ENCODE measurements around the gene HSPA12B. TPM values are rescaled to one million over a fixed set of nuclear protein-coding genes. Genes with fewer than 3 reads are reported as not detected.

The HSPA12B gene
- total and polyA plus RNA-seq, 2 of the 4 experiments (the other 2 are of a cell fraction) = not detected

DNA sequence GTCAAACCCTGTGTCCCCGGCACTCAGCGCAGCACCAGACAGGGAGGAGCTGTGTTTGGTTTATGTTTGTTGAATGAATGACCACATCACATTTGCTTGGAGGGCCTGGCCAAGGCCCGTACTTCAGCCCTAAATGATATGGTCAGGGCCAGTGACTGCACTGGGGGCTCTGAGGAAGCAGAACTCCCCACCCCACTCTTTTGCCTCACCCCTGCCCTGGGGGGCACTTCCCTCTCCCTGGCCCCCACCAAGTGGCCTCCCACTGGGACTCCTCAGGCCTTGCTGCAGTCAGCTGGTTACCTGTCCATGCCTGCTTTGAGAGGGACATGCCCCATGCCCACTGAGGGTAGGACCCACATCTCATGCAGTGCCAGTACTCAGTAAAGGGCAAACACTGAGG, 32.2 kb downstream of the HSPA12B start (continued):
- TF ChIP-seq, protein P1, sequence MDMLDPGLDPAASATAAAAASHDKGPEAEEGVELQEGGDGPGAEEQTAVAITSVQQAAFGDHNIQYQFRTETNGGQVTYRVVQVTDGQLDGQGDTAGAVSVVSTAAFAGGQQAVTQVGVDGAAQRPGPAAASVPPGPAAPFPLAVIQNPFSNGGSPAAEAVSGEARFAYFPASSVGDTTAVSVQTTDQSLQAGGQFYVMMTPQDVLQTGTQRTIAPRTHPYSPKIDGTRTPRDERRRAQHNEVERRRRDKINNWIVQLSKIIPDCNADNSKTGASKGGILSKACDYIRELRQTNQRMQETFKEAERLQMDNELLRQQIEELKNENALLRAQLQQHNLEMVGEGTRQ (IDR thresholded peaks at IDR 0.05; ENCODE audit: low read depth, low read length) = no peak
- TF ChIP-seq RAD21 (IDR thresholded peaks at IDR 0.05; ENCODE audit: low read length) (no peak), BHLHE40 (IDR thresholded peaks at IDR 0.05; ENCODE audit: low read depth, low read length) (no peak), SMC3 (IDR thresholded peaks at IDR 0.05; ENCODE audit: low read depth, low read length) (no peak)

DNA sequence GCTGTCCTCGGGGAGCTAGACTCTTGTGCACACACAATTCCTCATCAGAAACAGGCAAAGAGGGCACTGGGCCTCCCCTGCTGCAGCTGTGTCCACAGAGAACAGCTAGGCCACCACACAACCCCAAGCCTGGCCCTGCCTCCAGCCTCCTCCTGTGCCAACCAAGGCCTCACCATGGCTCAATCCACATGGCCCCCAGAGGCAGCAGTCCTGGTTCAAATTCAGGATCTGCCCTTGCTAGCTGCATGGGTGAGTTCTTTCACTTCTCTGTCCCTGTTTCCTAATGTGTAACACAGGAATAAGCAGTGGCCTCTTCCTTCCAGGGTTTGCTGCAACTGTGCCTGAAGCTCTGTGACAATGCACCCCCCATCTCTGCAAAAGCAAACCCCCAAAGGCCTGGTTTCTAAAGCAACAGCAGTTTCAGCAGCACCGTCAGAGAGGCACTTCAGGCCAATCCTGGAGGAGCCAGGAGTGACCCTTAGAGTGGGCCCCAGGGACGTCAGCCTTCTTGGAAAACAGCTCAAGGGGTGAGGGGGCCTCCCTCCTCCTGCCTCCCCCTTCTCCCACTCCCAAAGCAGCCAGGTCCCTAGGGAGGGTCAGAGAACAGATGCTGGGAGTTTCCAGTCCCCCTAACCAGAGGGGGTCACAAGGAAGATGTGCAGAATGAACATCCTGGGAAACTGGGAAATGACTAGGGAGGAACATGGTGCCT, 32.8 kb downstream of the HSPA12B start:
- no peak overlapping the region for H3K23ac ChIP-seq (ENCODE audit: low read depth, low read length)
- no peak overlapping the region for H3K14ac ChIP-seq (replicated peaks; ENCODE audit: low read depth, low read length)
- no peak overlapping the region for H4K5ac ChIP-seq (ENCODE audit: low read depth, low read length)
- in situ Hi-C loops (cut with MboI; ENCODE audit: low sequenced_read_pairs) (no loop called here), intact Hi-C loops (cut with micrococcal nuclease) (loop anchor here (5.0 kb wide), 1 partner anchor 88 kb away; no protein-coding TSS in a partner anchor), dilution Hi-C loops (cut with HindIII; ENCODE audit: low sequenced_read_pairs, unreplicated experiment) (no loop called here)
- no peak overlapping the region for H2AK9ac ChIP-seq (replicated peaks; ENCODE audit: low read depth, low read length, poor library complexity)
- peaks cover 11% of the 10 kb centered on the region for H3K4me1 ChIP-seq (ENCODE audit: control insufficient read depth, insufficient read depth, low read length)
- H3K4me3 ChIP-seq (ENCODE audit: insufficient read depth, low read depth, low read length) = no peak overlapping the region
- H2BK120ac ChIP-seq (ENCODE audit: low read depth, low read length) = no peak overlapping the region
- no peak overlapping the region for H3K56ac ChIP-seq (ENCODE audit: extremely low read depth, insufficient read depth, low read length)
- H3K9ac ChIP-seq (ENCODE audit: low read depth, low read length) = no peak overlapping the region
- no peak overlapping the region for H3K4me2 ChIP-seq (ENCODE audit: low read depth, low read length)
- H2BK20ac ChIP-seq (ENCODE audit: low read depth, low read length) = no peak overlapping the region
- H2AK5ac ChIP-seq (ENCODE audit: low read depth, low read length) = no peak overlapping the region
- no peak overlapping the region for H3K27ac ChIP-seq (ENCODE audit: insufficient read depth, low read length)
- no peak overlapping the region for H2BK5ac ChIP-seq (ENCODE audit: low read depth, low read length, poor library complexity, severe bottlenecking)
- WGBS, 2 experiments (ENCODE audit: extremely low coverage in 2 of 2, insufficient read length in 1 of 2) = 71% methylated on average over 1 of the region's 3 CpGs; no CpG with 5 or more reads in 1 of the 2 experiments
- H3K79me1 ChIP-seq (ENCODE audit: low read depth in 1 of 2, low read length in 2 of 2) = peaks cover 16 to 42% of the 10 kb centered on the region in 2 experiments
- no peaks in the 10 kb centered on the region; the same call in 1 of the 2 replicates for H4K20me1 ChIP-seq (ENCODE audit: insufficient read depth, low read length)
- DNase-seq = no peak
- H3K4ac ChIP-seq (ENCODE audit: low read depth, low read length) = no peak overlapping the region
- H3K9me3 ChIP-seq (ENCODE audit: control insufficient read depth, insufficient read depth, low read length) = no peaks in the 10 kb centered on the region
- H2AFZ ChIP-seq (replicated peaks; ENCODE audit: low read length, poor library complexity) = no peak overlapping the region
- ChIA-PET POLR2A (ENCODE audit: unreplicated experiment) (no interaction called here), CTCF (no interaction called here)
- no peak overlapping the region for H2BK15ac ChIP-seq (ENCODE audit: low read depth, low read length)
- no peak overlapping the region for H3K18ac ChIP-seq (ENCODE audit: low read depth, low read length)
- no peak overlapping the region for H4K8ac ChIP-seq (ENCODE audit: low read depth in 2 of 2, low read length in 2 of 2)
- no TSS peak for BruUV-seq (replicated peaks)
- H4K91ac ChIP-seq (ENCODE audit: insufficient read depth, low read depth, low read length) = no peak overlapping the region
- no peak for ATAC-seq (ENCODE audit: low read depth)
- no peaks in the 10 kb centered on the region; the same call in 1 of the 2 replicates for H3K36me3 ChIP-seq (ENCODE audit: control insufficient read depth, insufficient read depth, low read length)
- no peaks in the 10 kb centered on the region for H3K27me3 ChIP-seq (ENCODE audit: control insufficient read depth, insufficient read depth, low read length)
- H3K9me1 ChIP-seq (ENCODE audit: insufficient read depth, low read length) = no peaks in the 10 kb centered on the region; the same call in 1 of the 2 replicates
- TF ChIP-seq, protein P2, sequence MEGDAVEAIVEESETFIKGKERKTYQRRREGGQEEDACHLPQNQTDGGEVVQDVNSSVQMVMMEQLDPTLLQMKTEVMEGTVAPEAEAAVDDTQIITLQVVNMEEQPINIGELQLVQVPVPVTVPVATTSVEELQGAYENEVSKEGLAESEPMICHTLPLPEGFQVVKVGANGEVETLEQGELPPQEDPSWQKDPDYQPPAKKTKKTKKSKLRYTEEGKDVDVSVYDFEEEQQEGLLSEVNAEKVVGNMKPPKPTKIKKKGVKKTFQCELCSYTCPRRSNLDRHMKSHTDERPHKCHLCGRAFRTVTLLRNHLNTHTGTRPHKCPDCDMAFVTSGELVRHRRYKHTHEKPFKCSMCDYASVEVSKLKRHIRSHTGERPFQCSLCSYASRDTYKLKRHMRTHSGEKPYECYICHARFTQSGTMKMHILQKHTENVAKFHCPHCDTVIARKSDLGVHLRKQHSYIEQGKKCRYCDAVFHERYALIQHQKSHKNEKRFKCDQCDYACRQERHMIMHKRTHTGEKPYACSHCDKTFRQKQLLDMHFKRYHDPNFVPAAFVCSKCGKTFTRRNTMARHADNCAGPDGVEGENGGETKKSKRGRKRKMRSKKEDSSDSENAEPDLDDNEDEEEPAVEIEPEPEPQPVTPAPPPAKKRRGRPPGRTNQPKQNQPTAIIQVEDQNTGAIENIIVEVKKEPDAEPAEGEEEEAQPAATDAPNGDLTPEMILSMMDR (conservative IDR thresholded peaks at IDR 0.05; ENCODE audit: low read depth, low read length) = no peak
- TF ChIP-seq RAD21 (IDR thresholded peaks at IDR 0.05; ENCODE audit: low read length) = no peak
- TF ChIP-seq, protein P3, sequence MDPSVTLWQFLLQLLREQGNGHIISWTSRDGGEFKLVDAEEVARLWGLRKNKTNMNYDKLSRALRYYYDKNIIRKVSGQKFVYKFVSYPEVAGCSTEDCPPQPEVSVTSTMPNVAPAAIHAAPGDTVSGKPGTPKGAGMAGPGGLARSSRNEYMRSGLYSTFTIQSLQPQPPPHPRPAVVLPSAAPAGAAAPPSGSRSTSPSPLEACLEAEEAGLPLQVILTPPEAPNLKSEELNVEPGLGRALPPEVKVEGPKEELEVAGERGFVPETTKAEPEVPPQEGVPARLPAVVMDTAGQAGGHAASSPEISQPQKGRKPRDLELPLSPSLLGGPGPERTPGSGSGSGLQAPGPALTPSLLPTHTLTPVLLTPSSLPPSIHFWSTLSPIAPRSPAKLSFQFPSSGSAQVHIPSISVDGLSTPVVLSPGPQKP (IDR thresholded peaks at IDR 0.05; ENCODE audit: borderline replicate concordance, low read depth, low read length) = no peak
- TF ChIP-seq CHD1 (IDR thresholded peaks at IDR 0.05; ENCODE audit: low read depth, low read length) = no peak
- no peak for TF ChIP-seq MAFK (IDR thresholded peaks at IDR 0.05; ENCODE audit: low read depth, low read length)
- TF ChIP-seq MAZ (IDR thresholded peaks at IDR 0.05; ENCODE audit: borderline replicate concordance, low read depth, low read length) = no peak
- no peak for TF ChIP-seq FOS (IDR thresholded peaks at IDR 0.05; ENCODE audit: low read depth, low read length)
- TF ChIP-seq SMC3 (IDR thresholded peaks at IDR 0.05; ENCODE audit: low read depth, low read length) = no peak
- no peak for TF ChIP-seq NFE2L2 (IDR thresholded peaks at IDR 0.05; ENCODE audit: low read depth, low read length)
- no peak for TF ChIP-seq MXI1 (IDR thresholded peaks at IDR 0.05; ENCODE audit: borderline replicate concordance, low read depth, low read length)
- no peak for TF ChIP-seq POLR2A (IDR thresholded peaks at IDR 0.05; ENCODE audit: low read depth, low read length)

Measured in IMR-90 (cell line).